Measurements from ENCODE around the gene MYO1B.

MYO1B gene

DNA sequence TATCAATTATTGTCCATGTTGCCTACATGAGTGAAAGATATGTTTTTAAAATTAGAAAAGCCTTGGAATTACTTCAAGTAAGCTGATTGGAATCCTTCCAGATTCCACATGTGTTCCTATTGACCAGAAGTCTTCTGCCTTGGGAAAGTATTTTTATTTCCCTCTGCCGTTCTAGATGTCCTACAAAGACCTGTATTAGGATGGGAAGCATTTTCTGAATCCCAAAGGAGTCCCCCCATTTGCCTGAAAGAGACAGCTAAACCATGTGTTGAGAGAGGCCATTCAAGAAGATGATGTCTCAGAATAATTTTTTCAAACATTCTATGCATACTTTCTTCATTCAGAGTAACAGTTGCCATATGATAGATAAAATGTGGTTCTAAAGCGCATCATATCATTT is 19.0 kb upstream of the MYO1B start:
- no peak for DNase-seq (ENCODE audit: low read depth in 2 of 2)

- no peak for DNase-seq (ENCODE audit: low read depth in 2 of 2)
These were observed 16.9 kb upstream of the MYO1B start for GRCh38 chr2:191228333-191228732.

DNA sequence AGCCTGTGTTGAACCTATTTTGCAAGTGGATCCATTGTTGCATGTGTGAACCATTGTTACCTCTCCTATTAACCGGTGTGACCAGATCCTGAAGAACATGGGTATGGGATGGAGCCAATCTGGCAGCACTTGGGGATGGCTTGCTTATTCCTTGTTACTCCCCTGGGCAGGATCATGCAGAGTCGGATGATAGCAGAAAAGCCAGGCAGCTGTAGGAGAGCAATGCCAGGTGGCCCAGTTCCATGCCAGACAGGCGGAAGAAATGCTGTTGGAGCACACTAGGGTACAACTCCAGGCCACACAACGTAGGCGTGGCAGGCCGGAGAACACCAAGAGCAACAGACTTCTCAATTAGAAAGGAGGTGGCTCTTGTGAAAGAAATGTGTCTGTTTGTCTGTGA is 16.3 kb upstream of the MYO1B start:
- DNase-seq (ENCODE audit: low read depth in 2 of 2), result no peak

GRCh38 chr2:191230174-191230573 is 15.0 kb upstream of the MYO1B start:
- DNase-seq (ENCODE audit: low read depth in 2 of 2), result no peak

DNA sequence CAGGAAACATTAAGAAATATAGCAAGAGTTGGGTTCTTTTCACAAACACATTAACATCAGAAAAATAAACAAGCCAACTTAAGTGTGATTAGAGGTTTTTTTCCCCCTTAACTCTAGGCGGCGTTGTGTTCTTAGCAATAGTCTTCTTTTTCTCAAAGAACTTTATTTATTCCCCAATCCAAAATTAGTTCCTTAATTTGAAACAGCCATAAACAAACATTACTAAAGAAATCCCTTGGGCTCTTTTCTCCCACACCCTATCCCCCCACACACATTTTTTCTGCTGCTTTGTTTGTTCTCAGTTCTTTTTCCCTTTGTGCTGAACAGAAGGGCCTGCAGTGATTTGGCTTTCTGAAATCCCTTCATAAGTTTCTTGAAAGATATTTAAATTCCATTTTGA is 13.2 kb upstream of the MYO1B start:
- no peak for DNase-seq (ENCODE audit: low read depth in 2 of 2)

DNA sequence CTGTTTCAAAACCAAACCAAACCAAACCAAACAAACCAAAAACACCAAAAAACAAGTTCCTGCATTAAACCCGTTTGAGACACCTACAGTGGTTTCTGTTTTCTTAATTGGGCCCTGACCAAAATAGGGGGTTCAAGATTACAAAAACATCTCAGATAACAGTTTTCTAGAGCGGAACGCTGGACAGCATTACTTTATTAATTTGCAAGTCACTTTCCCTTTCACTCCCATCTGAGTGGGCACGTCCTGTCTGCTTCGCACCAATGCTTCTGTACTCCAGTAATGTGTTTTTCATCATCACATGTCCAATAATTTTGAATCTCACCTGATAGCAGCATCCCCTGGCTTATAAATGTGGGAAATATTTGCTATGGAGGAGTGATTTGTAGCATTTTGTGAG is 11.7 kb upstream of the MYO1B start:
- DNase-seq (ENCODE audit: low read depth in 2 of 2), result no peak

GRCh38 chr2:191234376-191234775 is 10.8 kb upstream of the MYO1B start:
- no peak for DNase-seq (ENCODE audit: low read depth in 2 of 2)

DNA sequence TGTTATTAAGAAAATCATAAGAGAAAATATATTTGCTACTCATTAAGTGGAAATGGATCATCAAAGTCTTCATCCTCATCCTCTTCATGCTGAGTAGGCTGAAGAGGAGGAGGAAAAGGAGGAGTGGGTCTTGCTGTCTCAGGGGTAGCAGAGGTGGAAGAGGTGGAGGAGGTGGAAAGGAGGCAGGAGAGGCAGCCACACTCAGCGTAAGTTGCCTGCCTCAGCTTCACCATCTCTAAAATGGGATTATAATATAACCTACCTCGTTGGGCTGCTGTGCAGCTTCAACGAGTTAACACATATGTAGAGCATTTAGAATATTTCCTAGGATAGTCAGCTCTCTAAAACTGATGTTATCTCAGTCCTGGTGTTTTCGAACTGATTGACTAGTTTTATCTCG is 4.3 kb upstream of the MYO1B start:
- DNase-seq (ENCODE audit: low read depth in 2 of 2), result no peak

DNA sequence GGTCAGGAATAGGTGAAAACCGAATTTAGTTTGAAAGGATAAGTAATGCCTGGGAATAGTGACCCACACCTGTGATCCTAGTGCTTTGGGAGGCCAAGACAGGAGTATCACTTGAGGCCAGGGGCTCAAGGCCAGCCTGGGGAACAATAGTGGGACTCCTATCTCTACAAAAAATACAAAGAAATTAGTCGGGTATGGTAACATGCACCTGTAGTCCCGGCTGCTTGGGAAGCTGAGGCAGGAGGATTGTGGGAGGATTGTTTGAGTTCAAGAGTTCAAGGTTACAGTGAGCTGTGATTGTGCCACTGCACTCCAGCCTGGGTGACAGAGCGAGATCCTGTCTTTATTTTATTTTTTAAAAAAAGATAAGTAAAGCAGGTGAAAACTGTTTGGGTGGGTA is 3.8 kb upstream of the MYO1B start:
- no peak for DNase-seq (ENCODE audit: low read depth in 2 of 2)

GRCh38 chr2:191243154-191243553 is 2.0 kb upstream of the MYO1B start:
- DNase-seq (ENCODE audit: low read depth in 2 of 2), result no peak

- DNase-seq (ENCODE audit: low read depth in 2 of 2), result no peak
These were observed 854 bp upstream of the MYO1B start for GRCh38 chr2:191244350-191244749.

DNA sequence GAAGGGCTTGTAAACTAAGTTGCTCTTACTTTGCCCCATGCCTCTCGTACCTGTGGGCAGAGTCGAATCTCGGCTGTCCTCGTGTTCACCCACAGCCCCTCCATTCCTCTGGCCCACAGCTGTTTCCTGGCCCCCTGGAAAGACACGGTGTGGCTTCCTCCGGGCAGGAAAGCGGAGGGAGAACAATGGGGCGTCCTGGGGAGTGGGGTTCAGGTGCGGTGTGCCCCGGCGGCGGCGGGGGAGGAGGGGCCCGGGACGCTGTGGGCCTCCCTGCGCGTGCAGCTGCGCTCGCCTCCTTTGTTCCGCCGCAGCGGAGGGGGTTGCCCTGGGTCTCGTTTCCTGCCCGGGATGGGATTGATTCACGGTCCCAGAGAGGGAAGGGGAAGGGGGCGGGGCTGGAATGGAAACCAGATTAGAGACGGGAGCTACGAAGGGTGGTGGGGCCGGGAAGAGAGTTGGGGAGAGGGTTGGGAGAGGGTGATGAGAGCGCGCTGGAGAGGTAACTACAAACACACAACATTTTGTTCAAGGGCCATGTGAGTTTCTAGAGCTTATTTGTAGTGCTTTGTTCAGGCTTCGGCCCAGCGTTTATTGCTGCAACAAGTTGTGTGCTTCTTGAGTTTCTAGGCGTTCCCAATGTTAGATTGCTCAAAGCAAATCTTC is 796 bp downstream of the MYO1B start:
- DNase-seq (ENCODE audit: low read depth in 2 of 2), result peak; percentile 2 to 34

DNA sequence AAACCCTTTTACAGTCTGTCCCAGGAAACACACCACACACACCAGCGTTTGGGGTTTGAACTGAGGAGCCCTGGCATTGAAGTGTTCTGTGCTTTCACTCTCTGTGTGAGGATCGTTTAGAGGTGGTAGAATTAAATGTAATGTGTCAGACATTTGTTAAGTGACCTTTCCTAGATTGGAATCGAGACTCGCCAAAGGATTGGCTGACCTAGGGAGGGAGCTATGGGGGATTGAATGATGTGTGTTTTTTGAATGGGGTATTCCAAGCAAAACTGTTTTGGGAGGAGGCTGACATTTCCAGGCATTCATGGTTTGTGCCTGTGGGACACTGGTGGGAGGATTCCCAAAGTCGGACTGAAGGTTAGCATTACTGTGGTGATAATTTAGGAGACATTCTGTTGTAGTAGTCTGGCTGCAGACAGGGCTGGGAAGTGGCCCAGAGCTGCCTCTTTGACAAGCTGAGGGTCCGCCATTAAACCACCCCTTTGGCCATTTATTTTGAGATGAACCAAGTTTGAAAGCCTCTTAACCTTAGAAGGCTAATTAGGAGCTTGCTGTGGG is 1.7 kb downstream of the MYO1B start:
- DNase-seq (ENCODE audit: low read depth in 2 of 2), result no peak

DNA sequence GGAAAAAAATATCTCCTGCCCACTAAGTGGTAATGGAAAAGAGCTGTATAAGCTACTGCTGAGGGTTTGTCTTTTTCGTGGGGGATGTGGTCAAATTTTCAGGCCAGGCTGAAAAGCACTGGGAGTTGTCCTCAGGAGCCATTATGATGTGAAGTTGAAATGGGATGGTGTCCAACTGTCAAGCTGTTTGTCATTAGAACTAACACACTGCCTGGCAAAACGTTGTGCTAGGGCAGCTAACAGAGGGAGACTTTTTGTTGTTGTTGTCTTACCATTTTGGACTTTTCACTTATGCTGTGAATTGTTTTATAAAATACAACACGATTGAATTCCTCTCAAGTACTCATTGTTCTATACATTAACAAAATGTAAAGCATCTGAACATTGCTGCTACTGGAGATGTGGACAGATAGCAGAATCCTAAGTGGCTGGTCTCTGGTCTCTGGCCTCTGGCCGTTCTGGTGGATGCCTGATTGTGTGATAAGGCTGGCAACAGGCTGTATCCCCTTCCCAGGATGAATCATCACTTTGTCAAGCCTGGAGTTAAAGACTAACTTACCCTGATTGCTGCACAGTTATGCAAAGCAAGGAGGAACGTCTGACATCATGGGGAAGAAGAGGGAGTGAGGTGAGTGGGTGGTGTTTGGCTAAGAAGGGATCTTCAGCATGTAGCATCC is 2.3 kb downstream of the MYO1B start:
- DNase-seq (ENCODE audit: low read depth in 2 of 2), result no peak

GRCh38 chr2:191249156-191249813 is 4.1 kb downstream of the MYO1B start:
- no peak for DNase-seq (ENCODE audit: low read depth in 2 of 2)

DNA sequence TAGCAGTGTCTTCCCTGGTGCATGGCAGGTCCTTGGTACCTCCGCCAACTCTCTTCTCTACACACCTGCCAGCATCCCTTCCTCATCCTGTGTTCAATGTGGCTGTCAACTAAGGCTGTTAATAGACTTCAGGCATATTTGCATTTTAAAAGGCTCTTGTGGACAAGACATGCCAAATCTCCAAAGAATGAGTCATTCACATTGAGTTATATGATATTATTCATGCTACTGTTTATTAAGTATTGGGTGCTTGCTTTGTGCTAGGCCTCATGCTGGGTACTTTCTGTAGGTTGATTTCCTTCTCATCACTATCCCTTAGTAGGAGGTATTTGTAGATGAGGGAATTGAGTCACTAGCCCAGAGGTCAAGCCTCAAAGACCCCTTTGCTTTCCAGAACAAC is 5.2 kb downstream of the MYO1B start:
- DNase-seq (ENCODE audit: low read depth in 2 of 2), result no peak

DNA sequence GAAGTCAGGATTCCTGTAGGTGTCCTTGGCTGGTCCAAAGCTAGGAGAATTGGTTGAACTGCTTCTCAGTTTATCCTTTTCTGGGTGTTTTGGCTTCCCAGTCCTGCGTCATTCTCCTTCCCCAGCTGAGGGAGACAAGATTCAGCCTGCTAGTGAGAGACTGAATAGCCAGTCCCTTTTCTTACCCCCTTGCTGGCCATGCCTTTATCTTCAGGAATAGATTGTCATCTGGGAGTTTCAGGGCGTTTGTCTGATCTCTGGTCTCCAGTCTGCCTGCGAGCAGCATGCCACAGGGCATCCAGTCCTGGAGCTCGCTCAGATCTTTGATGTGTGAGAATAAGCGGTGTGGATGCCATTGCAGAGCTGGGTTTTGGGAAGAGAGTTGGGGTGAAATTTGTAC is 5.8 kb downstream of the MYO1B start:
- no peak for DNase-seq (ENCODE audit: low read depth in 2 of 2)

DNA sequence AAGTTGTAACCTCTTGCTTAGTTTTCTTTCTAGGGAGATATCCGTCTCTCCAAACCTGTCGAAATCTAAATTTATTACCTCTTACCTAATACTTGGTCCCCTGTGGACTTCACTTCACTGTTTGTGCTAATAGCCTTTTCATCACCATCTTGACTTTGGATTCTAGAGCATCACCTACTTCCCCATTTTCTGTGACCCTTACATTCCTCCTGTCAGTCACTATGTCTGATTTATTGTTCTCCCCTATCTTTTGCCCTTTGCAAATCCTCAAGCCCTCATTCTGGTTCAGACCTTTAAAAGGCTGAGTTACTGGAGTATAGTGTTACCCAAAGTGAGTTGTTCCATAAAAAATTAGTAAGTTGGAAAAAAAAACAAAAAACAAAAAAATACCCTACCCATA is 7.5 kb downstream of the MYO1B start:
- no peak for DNase-seq (ENCODE audit: low read depth in 2 of 2)

- no peak for DNase-seq (ENCODE audit: low read depth in 2 of 2)
These were observed 8.3 kb downstream of the MYO1B start for GRCh38 chr2:191253476-191253875.

DNA sequence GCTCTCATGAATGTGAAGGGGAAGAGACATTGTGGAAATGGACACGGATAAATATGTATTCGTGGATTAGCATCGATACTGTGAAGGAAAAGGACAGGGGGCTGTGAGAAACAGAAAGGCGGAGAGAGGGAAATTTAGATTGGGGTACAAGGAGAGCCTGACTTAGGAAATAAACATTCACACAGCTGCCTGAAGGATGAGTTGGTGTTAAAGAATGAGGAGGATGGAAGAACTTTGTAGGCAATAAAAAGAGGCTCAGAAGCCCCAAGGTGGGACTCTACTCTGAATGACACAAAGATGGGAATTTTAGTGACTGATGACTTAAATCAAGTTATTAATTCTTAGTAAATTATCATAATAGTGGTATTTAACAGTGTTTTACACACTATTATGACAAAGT is 10.1 kb downstream of the MYO1B start:
- DNase-seq (ENCODE audit: low read depth in 2 of 2), result no peak

- no peak for DNase-seq (ENCODE audit: low read depth in 2 of 2)
These were observed 10.6 kb downstream of the MYO1B start for GRCh38 chr2:191255756-191256312.

GRCh38 chr2:191257934-191258333 is 12.7 kb downstream of the MYO1B start:
- DNase-seq (ENCODE audit: low read depth in 2 of 2), result no peak

DNA sequence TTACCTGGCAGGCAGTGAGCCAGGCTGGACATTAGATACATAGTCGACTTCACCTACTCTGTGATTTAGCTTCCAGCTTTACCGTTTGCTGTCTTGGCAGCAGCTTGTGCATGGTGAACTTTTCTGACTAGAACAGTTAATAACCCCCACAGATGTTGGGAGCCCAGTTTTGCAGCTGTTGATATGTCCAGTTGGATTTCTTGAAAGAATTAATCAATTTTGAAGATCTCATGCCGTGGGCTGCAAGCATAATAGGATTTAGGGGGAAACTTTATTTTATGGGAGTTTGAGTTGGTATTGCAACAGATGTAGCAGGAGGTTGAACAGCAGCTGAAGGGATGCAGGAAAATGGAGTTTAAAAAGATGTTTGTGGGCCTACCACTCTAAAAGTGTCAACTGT is 13.8 kb downstream of the MYO1B start:
- no peak for DNase-seq (ENCODE audit: low read depth in 2 of 2)
